Breast epithelium (tissue), 4 donors: Measurements from ENCODE around the gene CCDC146. TPM values are rescaled to one million over a fixed set of nuclear protein-coding genes. Genes with fewer than 3 reads are reported as not detected.
A peak's percentile ranks its signal among the peaks of the same experiment; 100 is the strongest.

Experiments
- DNase-seq, 2 donors: peaks; one replicate each; pipeline ENCODE4 v3.0.0-alpha.2; 2019; ENCODE audit warnings: low spot score in 2 of 2
- H3K27ac ChIP-seq, 2 donors: fragments of 200-600 bp; sonication (generic) in 1 of 2; one replicate each; pipeline ENCODE4 v1.5.1; 2016 to 2019; ENCODE audit warnings: mild to moderate bottlenecking in 1 of 2
- H3K27me3 ChIP-seq, 2 donors: fragments of 200-600 bp; sonication (generic) in 1 of 2; one replicate each; pipeline versions ENCODE4 v1.5.1 to v1.6.0; 2017 to 2019; ENCODE audit warnings: control low read depth in 1 of 2, mild to moderate bottlenecking in 1 of 2
- H3K36me3 ChIP-seq: fragments of 200-600 bp; one replicate; pipeline ENCODE4 v1.5.1; 2019
- H3K4me1 ChIP-seq, 2 donors: fragments of 200-600 bp; sonication (generic); one replicate each; pipeline ENCODE4 v1.5.1; 2016 to 2019; ENCODE audit warnings: control low read depth in 1 of 2
- H3K4me3 ChIP-seq, 3 donors: fragments of 200-600 bp; sonication (generic); 1 replicate in 2 of 3; 2 replicates in 1 of 3; pipeline ENCODE4 v1.5.1; 2016 to 2019; ENCODE audit warnings: mild to moderate bottlenecking in 3 of 3, moderate library complexity in 2 of 3
- H3K9me3 ChIP-seq, 2 donors: fragments of 200-600 bp; sonication (generic) in 1 of 2; one replicate each; pipeline ENCODE4 v1.5.1; 2016 to 2019; ENCODE audit warnings: control low read depth in 1 of 2
- POLR2A ChIP-seq: fragments of 450-650 bp; IDR thresholded peaks from one replicate; pipeline ENCODE4 v1.6.1; 2016; ENCODE audit warnings: antibody characterized with exemption, mild to moderate bottlenecking, moderate library complexity
- POLR2AphosphoS5 ChIP-seq, 3 donors: sonication (generic); formaldehyde crosslinking; IDR thresholded peaks; one replicate each; pipeline ENCODE4 v1.6.1; 2017; ENCODE audit warnings: antibody characterized with exemption in 3 of 3
- intact Hi-C: fragments of 100-400 bp; cut with DNase I; formaldehyde crosslinking; loops from one replicate; pipeline ENCODE4 v1.15.1; 2023; ENCODE audit warnings: low total_unique reads
- total RNA-seq, 3 donors: library from RNA; depleted of rRNA; stranded (reverse); fragments of >200 nt; gene quantifications; one replicate each; pipeline ENCODE4 v1.1.0, GENCODE V29; 2016
- TF ChIP-seq, protein P1 (sequence below), 3 donors: fragments of 450-650 bp; IDR thresholded peaks; one replicate each; pipeline ENCODE4 v1.5.1; 2016 to 2017; ENCODE audit warnings: antibody characterized with exemption in 3 of 3, mild to moderate bottlenecking in 3 of 3, moderate library complexity in 3 of 3

The CCDC146 gene
- total RNA-seq, 3 donors from 2014 or later, result 11.5 to 17.7 (median 15.5) TPM

GRCh38 chr7:77247206-77247850 lies 124.9 kb downstream of the CCDC146 start:
- TF ChIP-seq POLR2A (no peak), POLR2AphosphoS5 (IDR thresholded peaks at IDR 0.05) (no peak)
- TF ChIP-seq, protein P1, sequence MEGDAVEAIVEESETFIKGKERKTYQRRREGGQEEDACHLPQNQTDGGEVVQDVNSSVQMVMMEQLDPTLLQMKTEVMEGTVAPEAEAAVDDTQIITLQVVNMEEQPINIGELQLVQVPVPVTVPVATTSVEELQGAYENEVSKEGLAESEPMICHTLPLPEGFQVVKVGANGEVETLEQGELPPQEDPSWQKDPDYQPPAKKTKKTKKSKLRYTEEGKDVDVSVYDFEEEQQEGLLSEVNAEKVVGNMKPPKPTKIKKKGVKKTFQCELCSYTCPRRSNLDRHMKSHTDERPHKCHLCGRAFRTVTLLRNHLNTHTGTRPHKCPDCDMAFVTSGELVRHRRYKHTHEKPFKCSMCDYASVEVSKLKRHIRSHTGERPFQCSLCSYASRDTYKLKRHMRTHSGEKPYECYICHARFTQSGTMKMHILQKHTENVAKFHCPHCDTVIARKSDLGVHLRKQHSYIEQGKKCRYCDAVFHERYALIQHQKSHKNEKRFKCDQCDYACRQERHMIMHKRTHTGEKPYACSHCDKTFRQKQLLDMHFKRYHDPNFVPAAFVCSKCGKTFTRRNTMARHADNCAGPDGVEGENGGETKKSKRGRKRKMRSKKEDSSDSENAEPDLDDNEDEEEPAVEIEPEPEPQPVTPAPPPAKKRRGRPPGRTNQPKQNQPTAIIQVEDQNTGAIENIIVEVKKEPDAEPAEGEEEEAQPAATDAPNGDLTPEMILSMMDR (IDR thresholded peaks at IDR 0.05), result peak; percentile 41 to 57 (median 44)
- DNase-seq, result peak; percentile 27 to 70
- no peaks in the 10 kb centered on the region for H3K27me3 ChIP-seq
- no peak overlapping the region for H3K27ac ChIP-seq
- no peaks in the 10 kb centered on the region for H3K36me3 ChIP-seq
- H3K4me3 ChIP-seq, result no peak overlapping the region
- intact Hi-C loops, result no loop called here
- no peaks in the 10 kb centered on the region for H3K9me3 ChIP-seq
- no peaks in the 10 kb centered on the region for H3K4me1 ChIP-seq

GRCh38 chr7:77248154-77248553 lies 125.7 kb downstream of the CCDC146 start:
- no peak for DNase-seq
- TF ChIP-seq, protein P1 (IDR thresholded peaks at IDR 0.05), result no peak
- TF ChIP-seq POLR2AphosphoS5 (IDR thresholded peaks at IDR 0.05) (no peak), POLR2A (no peak)
- intact Hi-C loops, result no loop called here
- no peaks in the 10 kb centered on the region for H3K27me3 ChIP-seq
- H3K4me3 ChIP-seq, result no peak overlapping the region
- H3K9me3 ChIP-seq, result no peaks in the 10 kb centered on the region
- H3K27ac ChIP-seq, result no peak overlapping the region
- H3K36me3 ChIP-seq, result no peaks in the 10 kb centered on the region
- H3K4me1 ChIP-seq, result no peaks in the 10 kb centered on the region

DNA sequence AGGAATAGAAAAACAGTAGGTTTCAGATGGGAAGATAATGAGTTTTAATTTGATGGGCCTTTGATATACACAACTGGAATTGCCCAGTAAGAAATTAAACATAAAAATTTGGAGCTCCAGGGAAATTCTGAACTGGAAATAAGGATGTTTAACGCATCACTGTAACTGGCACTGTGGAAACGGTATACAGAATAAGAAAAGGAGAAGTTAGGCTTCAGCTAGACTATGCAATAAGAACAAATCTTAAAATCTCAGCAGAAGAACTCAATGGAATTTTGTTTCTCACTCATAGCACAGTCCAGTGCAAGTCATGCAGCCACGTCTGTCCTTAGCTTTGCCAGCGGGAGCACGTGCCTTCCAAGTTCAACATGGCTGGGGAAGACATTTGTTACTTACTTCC lies 130.1 kb downstream of the CCDC146 start:
- no peak overlapping the region for H3K4me3 ChIP-seq
- no peaks in the 10 kb centered on the region for H3K36me3 ChIP-seq
- H3K27me3 ChIP-seq, result no peaks in the 10 kb centered on the region
- H3K27ac ChIP-seq, result no peak overlapping the region
- DNase-seq, result no peak
- no peaks in the 10 kb centered on the region for H3K4me1 ChIP-seq
- no peaks in the 10 kb centered on the region for H3K9me3 ChIP-seq
- intact Hi-C loops, result loop anchor here (10.0 kb wide), 2 partner anchors 62 to 172 kb away; no protein-coding TSS in a partner anchor
- TF ChIP-seq POLR2A (no peak), POLR2AphosphoS5 (IDR thresholded peaks at IDR 0.05) (no peak)
- TF ChIP-seq, protein P1 (IDR thresholded peaks at IDR 0.05), result no peak

- H3K4me1 ChIP-seq, result no peaks in the 10 kb centered on the region
- TF ChIP-seq POLR2A (no peak), POLR2AphosphoS5 (IDR thresholded peaks at IDR 0.05) (no peak)
- TF ChIP-seq, protein P1 (IDR thresholded peaks at IDR 0.05), result no peak
- no peak for DNase-seq
- intact Hi-C loops, result loop anchor here (10.0 kb wide), 2 partner anchors 62 to 172 kb away; no protein-coding TSS in a partner anchor
- H3K9me3 ChIP-seq, result no peaks in the 10 kb centered on the region
- no peaks in the 10 kb centered on the region for H3K27me3 ChIP-seq
- no peak overlapping the region for H3K4me3 ChIP-seq
- H3K36me3 ChIP-seq, result no peaks in the 10 kb centered on the region
- H3K27ac ChIP-seq, result no peak overlapping the region
These were observed 130.7 kb downstream of the CCDC146 start for GRCh38 chr7:77253151-77253550.

GRCh38 chr7:77254429-77254828 lies 132.0 kb downstream of the CCDC146 start:
- no peaks in the 10 kb centered on the region for H3K9me3 ChIP-seq
- no peak overlapping the region for H3K4me3 ChIP-seq
- no peaks in the 10 kb centered on the region for H3K27me3 ChIP-seq
- TF ChIP-seq POLR2AphosphoS5 (IDR thresholded peaks at IDR 0.05) (no peak), POLR2A (no peak)
- TF ChIP-seq, protein P1 (IDR thresholded peaks at IDR 0.05), result no peak
- intact Hi-C loops, result loop anchor here (10.0 kb wide), 2 partner anchors 60 to 170 kb away; no protein-coding TSS in a partner anchor
- no peak overlapping the region for H3K27ac ChIP-seq
- DNase-seq, result no peak
- no peaks in the 10 kb centered on the region for H3K36me3 ChIP-seq
- no peaks in the 10 kb centered on the region for H3K4me1 ChIP-seq
